Dedifferentiated amniotic fluid mesenchymal stem cell (primary cell): Measurements from ENCODE around the gene VAV2.

ENCODE experiments used
- DNase-seq: peaks from one replicate; pipeline ENCODE4 v3.0.0-alpha.2; 2016; ENCODE audit errors: extremely low spot score

VAV2 gene

GRCh38 chr9:133742849-133743444 is 249.2 kb downstream of the VAV2 start:
- DNase-seq, result peak; percentile 49

- DNase-seq, result no peak
Measured at GRCh38 chr9:133742251-133742650, 249.9 kb downstream of the VAV2 start.

- DNase-seq, result no peak
Measured at GRCh38 chr9:133741716-133742115, 250.4 kb downstream of the VAV2 start.

- no peak for DNase-seq
Measured at GRCh38 chr9:133740911-133741310, 251.2 kb downstream of the VAV2 start.

- no peak for DNase-seq
Measured at GRCh38 chr9:133739408-133740280, 252.5 kb downstream of the VAV2 start.

GRCh38 chr9:133738640-133739225 is 253.4 kb downstream of the VAV2 start:
- no peak for DNase-seq

GRCh38 chr9:133737774-133738639 is 254.1 kb downstream of the VAV2 start, which contains the start of gene SARDH:
Gene SARDH, minus strand, starts transcription at chr9:133738352. Its CDS starts 4,179 bp downstream, at chr9:133734173.
- no peak for DNase-seq

GRCh38 chr9:133737071-133737773 is 254.9 kb downstream of the VAV2 start:
- DNase-seq, result no peak

GRCh38 chr9:133735931-133736330 is 256.2 kb downstream of the VAV2 start:
- no peak for DNase-seq

GRCh38 chr9:133735415-133735775 is 256.7 kb downstream of the VAV2 start:
- DNase-seq, result no peak

GRCh38 chr9:133734590-133735414 is 257.3 kb downstream of the VAV2 start:
- DNase-seq, result no peak

GRCh38 chr9:133733796-133734533 is 258.2 kb downstream of the VAV2 start:
- no peak for DNase-seq

GRCh38 chr9:133733421-133733795 is 258.7 kb downstream of the VAV2 start:
- DNase-seq, result no peak

GRCh38 chr9:133732639-133733408 is 259.3 kb downstream of the VAV2 start:
- DNase-seq, result no peak

- no peak for DNase-seq
Measured at GRCh38 chr9:133731876-133732638, 260.1 kb downstream of the VAV2 start.

GRCh38 chr9:133730994-133731715 is 261.0 kb downstream of the VAV2 start:
- no peak for DNase-seq

GRCh38 chr9:133729617-133730281 is 262.4 kb downstream of the VAV2 start:
- no peak for DNase-seq
